ENCODE data around the gene ACTR1B.

ACTR1B gene

DNA sequence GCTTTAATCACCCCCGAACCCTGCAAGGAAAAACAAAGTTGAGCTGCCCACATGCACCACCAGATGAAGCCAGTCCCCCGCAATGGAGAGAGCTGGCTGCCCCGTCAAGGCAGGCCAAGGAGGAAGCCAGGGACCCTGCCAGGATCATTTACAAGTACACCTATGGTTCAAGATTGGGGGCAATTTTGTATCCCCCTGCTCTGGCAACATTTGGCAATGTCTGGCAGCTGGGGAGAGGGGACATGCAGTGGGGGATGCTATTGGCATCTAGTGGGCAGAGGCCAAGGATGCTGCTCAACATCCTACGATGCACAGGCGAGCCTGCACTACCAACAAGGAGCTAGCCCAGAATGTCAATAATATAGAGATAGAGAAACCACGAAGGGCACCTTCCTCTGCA lies 1.9 kb downstream of the ACTR1B start:
- TF ChIP-seq, protein P1, sequence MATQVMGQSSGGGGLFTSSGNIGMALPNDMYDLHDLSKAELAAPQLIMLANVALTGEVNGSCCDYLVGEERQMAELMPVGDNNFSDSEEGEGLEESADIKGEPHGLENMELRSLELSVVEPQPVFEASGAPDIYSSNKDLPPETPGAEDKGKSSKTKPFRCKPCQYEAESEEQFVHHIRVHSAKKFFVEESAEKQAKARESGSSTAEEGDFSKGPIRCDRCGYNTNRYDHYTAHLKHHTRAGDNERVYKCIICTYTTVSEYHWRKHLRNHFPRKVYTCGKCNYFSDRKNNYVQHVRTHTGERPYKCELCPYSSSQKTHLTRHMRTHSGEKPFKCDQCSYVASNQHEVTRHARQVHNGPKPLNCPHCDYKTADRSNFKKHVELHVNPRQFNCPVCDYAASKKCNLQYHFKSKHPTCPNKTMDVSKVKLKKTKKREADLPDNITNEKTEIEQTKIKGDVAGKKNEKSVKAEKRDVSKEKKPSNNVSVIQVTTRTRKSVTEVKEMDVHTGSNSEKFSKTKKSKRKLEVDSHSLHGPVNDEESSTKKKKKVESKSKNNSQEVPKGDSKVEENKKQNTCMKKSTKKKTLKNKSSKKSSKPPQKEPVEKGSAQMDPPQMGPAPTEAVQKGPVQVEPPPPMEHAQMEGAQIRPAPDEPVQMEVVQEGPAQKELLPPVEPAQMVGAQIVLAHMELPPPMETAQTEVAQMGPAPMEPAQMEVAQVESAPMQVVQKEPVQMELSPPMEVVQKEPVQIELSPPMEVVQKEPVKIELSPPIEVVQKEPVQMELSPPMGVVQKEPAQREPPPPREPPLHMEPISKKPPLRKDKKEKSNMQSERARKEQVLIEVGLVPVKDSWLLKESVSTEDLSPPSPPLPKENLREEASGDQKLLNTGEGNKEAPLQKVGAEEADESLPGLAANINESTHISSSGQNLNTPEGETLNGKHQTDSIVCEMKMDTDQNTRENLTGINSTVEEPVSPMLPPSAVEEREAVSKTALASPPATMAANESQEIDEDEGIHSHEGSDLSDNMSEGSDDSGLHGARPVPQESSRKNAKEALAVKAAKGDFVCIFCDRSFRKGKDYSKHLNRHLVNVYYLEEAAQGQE (IDR thresholded peaks at IDR 0.05; ENCODE audit: insufficient read depth in 1 of 2, low read depth in 2 of 2, low read length in 2 of 2): no peak
- TF ChIP-seq POLR2AphosphoS5 (IDR thresholded peaks at IDR 0.05; ENCODE audit: low read depth, low read length) (no peak), TAF1 (IDR thresholded peaks at IDR 0.05; ENCODE audit: borderline replicate concordance, insufficient read depth, low read length) (no peak), FOXP2 (optimal IDR thresholded peaks at IDR 0.05; ENCODE audit: borderline replicate concordance, extremely low read depth, extremely low read length, insufficient read depth) (no peak), SIN3A (IDR thresholded peaks at IDR 0.05; ENCODE audit: borderline replicate concordance, insufficient read depth, low read length) (no peak)

DNA sequence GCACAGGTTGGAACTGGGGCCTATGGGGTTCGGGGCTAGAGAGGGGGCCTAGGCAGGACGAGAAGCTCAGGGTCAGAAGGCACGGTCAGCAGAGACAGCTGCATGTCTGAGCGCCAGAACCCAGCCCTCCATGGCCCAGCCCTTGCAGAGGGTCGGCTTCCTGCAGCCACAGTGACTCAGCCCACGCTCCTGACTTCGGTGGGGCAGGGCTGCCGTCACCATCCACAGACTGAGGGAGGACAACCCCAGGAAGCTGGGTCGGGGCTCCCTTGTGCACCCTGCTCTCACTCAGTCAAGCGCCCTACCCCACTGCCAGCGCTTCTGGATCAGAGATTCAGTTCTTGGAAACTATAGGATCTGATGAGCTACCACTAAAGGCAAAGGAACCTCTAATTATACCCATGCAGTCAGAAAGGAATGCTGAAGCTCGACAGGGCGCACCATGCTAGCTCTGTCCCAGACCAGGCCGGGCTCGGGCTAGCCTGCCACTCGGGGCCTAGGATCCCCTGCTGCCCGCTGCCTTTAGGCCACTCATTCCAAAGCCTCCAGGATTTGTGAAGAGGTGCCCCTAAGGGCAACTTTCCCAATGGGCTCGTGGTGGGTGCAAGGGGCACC lies 3.0 kb downstream of the ACTR1B start:
- TF ChIP-seq, protein P1 (IDR thresholded peaks at IDR 0.05; ENCODE audit: insufficient read depth in 1 of 2, low read depth in 2 of 2, low read length in 2 of 2): no peak
- TF ChIP-seq FOXP2 (optimal IDR thresholded peaks at IDR 0.05; ENCODE audit: borderline replicate concordance, extremely low read depth, extremely low read length, insufficient read depth) (no peak), POLR2AphosphoS5 (IDR thresholded peaks at IDR 0.05; ENCODE audit: low read depth, low read length) (no peak), TAF1 (IDR thresholded peaks at IDR 0.05; ENCODE audit: borderline replicate concordance, insufficient read depth, low read length) (no peak), SIN3A (IDR thresholded peaks at IDR 0.05; ENCODE audit: borderline replicate concordance, insufficient read depth, low read length) (no peak)

DNA sequence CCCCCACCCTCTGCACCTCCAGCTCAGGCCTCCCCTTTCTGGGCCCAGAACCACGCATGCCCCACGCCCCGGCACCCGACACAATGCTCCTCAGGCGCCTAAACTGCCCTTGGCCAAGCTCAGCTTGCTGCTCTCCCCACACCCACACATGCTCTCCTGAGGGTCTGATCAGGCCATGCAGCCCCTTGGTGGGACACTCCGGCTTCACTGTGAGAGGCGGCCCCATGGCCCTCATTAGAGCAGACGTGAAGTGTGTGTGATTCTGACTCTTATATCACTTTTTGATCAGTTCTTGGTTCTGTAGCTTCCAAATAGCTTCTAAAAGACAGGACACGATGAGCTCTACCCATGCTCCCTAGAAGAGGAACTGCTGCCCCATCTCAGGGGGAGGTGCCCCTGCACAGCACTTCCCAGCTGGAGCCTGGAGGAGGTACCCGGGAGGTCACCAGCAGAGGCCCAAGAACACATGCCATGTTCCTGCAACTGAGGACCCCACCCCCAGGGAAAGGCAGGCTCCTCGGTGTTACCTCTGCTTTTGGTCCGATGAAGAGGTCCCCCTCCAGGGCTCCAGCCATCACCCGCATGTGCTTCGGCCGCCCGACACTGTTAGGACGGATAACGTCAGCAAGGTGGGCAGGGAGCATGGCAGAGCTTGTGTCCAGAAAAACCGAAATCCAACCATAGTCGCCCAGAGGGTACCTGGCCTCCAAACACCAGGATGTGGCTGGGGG lies 3.6 kb downstream of the ACTR1B start:
- TF ChIP-seq, protein P1 (IDR thresholded peaks at IDR 0.05; ENCODE audit: insufficient read depth in 1 of 2, low read depth in 2 of 2, low read length in 2 of 2): no peak
- TF ChIP-seq TAF1 (IDR thresholded peaks at IDR 0.05; ENCODE audit: borderline replicate concordance, insufficient read depth, low read length) (no peak), SIN3A (IDR thresholded peaks at IDR 0.05; ENCODE audit: borderline replicate concordance, insufficient read depth, low read length) (no peak), POLR2AphosphoS5 (IDR thresholded peaks at IDR 0.05; ENCODE audit: low read depth, low read length) (no peak), FOXP2 (optimal IDR thresholded peaks at IDR 0.05; ENCODE audit: borderline replicate concordance, extremely low read depth, extremely low read length, insufficient read depth) (no peak)

DNA sequence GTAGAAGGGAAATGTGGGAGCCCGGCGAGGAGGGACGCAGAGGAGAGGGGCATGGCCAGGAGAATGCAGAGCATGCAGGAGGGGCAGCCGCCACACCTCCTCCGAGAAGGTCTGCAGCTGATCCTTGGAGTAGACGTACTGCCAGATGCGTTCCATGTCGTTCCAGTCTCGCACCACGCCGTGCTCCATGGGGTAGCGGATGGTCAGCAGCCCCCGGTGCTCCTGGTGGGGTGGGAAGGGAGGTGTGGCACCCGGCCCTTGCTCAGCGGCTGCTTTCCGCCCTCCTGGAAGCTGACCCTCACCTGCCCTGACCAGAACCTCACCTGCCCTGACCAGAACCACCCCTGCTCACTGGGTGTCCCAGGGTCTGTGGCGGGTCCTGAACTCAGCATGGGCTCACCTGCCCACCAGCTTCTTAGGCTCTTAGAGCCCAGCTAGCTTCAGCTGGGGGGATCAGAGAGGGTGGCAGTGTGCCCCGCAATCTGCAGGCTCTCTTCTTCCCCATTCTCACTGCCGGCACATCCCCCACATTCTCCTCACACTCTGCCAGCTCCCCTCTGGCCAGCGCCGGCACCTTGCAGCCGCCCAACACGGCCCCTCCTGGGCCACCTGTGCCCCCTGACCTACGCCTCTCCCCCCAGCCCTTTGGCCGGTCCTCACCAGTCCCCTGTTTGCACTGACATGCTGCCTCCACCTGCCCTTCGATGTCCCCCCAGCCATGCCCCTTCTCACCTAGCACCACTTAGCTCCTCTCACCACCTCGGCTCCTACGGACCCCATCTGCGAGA lies 4.4 kb downstream of the ACTR1B start:
- TF ChIP-seq, protein P1 (IDR thresholded peaks at IDR 0.05; ENCODE audit: insufficient read depth in 1 of 2, low read depth in 2 of 2, low read length in 2 of 2): no peak

All from PFSK-1 (cell line).